ENCODE measurements around the gene HHAT. TPM values are rescaled to one million over a fixed set of nuclear protein-coding genes. Genes with fewer than 3 reads are reported as not detected.
"Not testable (repeated sequence)": the region's sequence is repeated elsewhere in the genome, so short reads cannot be mapped to it uniquely, and the experiment has no call there.

HHAT gene
- total RNA-seq, 4 donors from 2014 or later, result 4.8 to 5.9 (median 5.3) TPM

DNA sequence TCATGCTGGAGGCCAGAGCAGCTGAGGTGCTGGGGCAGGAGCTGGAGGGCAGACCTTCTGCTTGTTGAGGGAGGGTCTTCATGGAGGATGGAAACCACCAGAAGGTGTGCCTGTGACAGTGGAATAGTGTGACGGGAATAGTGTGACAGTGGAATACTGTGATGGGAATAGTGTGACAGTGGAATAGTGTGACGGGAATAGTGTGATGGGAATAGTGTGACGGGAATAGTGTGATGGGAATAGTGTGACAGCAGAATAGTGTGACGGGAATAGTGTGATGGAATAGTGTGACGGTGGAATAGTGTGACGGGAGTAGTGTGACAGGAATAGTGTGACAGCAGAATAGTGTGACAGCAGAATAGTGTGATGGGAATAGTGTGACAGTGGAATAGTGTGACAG lies 325.1 kb downstream of the HHAT start:
- Histone ChIP-seq H3K27me3 (no peaks in the 10 kb centered on the region), H3K4me3 (no peak overlapping the region)
- WGBS, 2 donors, result 52 to 53% methylated on average over 6 of the region's 6 CpGs

DNA sequence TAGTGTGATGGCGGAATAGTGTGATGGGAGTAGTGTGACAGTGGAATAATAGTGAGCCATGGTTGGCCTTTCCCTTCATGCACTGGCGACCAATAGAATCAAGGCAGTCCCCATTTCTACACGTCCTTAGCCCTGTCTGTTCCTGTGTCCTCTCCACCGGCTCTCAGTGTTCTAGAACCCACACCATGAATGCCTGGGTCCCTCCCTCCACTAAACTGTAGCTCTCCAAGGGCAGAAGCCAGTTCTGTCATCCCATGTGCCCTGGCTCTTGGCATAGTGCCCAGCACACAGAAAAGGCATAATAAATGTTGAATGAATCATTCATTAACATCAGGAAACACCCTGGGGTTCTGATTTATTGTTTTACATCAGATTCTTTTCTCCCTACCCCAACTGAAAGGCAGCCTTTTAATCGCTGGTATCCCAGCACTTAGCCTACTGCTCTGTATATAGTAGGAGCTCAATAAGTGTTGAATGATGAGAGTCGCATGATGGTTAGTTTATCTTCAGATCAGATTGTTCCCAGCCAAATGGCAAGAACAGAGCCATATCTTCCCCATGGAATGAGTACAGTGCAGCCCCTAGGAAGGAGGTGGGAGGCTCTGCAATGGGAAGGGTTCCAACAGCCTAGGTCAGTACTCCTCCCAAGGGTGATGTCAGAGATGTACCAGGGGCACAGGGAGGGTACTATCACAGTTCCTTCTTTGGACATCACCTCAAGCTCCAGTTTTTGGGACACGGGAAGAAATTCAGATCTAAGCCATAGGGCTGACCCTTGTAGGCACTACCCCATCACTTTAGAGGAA lies 325.7 kb downstream of the HHAT start:
- H3K27ac ChIP-seq, result no peak overlapping the region
- TF ChIP-seq, protein P1, sequence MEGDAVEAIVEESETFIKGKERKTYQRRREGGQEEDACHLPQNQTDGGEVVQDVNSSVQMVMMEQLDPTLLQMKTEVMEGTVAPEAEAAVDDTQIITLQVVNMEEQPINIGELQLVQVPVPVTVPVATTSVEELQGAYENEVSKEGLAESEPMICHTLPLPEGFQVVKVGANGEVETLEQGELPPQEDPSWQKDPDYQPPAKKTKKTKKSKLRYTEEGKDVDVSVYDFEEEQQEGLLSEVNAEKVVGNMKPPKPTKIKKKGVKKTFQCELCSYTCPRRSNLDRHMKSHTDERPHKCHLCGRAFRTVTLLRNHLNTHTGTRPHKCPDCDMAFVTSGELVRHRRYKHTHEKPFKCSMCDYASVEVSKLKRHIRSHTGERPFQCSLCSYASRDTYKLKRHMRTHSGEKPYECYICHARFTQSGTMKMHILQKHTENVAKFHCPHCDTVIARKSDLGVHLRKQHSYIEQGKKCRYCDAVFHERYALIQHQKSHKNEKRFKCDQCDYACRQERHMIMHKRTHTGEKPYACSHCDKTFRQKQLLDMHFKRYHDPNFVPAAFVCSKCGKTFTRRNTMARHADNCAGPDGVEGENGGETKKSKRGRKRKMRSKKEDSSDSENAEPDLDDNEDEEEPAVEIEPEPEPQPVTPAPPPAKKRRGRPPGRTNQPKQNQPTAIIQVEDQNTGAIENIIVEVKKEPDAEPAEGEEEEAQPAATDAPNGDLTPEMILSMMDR (IDR thresholded peaks at IDR 0.05), result no peak
- no peak for TF ChIP-seq EP300 (IDR thresholded peaks at IDR 0.05)
- no peak for TF ChIP-seq POLR2A (IDR thresholded peaks at IDR 0.05)
- no peak overlapping the region for H3K4me3 ChIP-seq
- no peaks in the 10 kb centered on the region for H3K27me3 ChIP-seq
- WGBS, 2 donors, result 81% methylated on average over 7 of the region's 7 CpGs
- DNase-seq (ENCODE audit: low spot score in 2 of 2), result no peak
- no peaks in the 10 kb centered on the region for H3K4me1 ChIP-seq
- no peaks in the 10 kb centered on the region for H3K36me3 ChIP-seq
- no peaks in the 10 kb centered on the region for H3K9me3 ChIP-seq

More for the DNA sequence above, 325.1 kb downstream of the HHAT start:
- Histone ChIP-seq H3K9me3 (no peaks in the 10 kb centered on the region), H3K27ac (no peak overlapping the region), H3K36me3 (no peaks in the 10 kb centered on the region), H3K4me1 (no peaks in the 10 kb centered on the region)
- TF ChIP-seq, protein P1 (IDR thresholded peaks at IDR 0.05), result no peak
- TF ChIP-seq EP300 (IDR thresholded peaks at IDR 0.05) (no peak), POLR2A (IDR thresholded peaks at IDR 0.05) (no peak)
- no peak for DNase-seq (ENCODE audit: low spot score in 2 of 2)

GRCh38 chr1:210655511-210655910 lies 326.8 kb downstream of the HHAT start:
- Histone ChIP-seq H3K9me3 (no peaks in the 10 kb centered on the region), H3K4me1 (no peaks in the 10 kb centered on the region), H3K36me3 (no peaks in the 10 kb centered on the region), H3K4me3 (no peak overlapping the region), H3K27me3 (no peaks in the 10 kb centered on the region), H3K27ac (no peak overlapping the region)
- TF ChIP-seq EP300 (IDR thresholded peaks at IDR 0.05), result no peak
- TF ChIP-seq, protein P1 (IDR thresholded peaks at IDR 0.05), result no peak
- no peak for TF ChIP-seq POLR2A (IDR thresholded peaks at IDR 0.05)
- 79 to 81% methylated on average over 7 of the region's 7 CpGs for WGBS, 2 donors
- no peak for DNase-seq (ENCODE audit: low spot score in 2 of 2)

GRCh38 chr1:210657806-210658205 lies 329.1 kb downstream of the HHAT start:
- Histone ChIP-seq H3K4me3 (no peak overlapping the region), H3K36me3 (no peaks in the 10 kb centered on the region), H3K9me3 (no peaks in the 10 kb centered on the region), H3K27ac (no peak overlapping the region), H3K4me1 (no peaks in the 10 kb centered on the region), H3K27me3 (no peaks in the 10 kb centered on the region)
- DNase-seq (ENCODE audit: low spot score in 2 of 2), result no peak
- TF ChIP-seq POLR2A (IDR thresholded peaks at IDR 0.05), result no peak
- 84% methylated on average over 6 of the region's 6 CpGs for WGBS, 2 donors

DNA sequence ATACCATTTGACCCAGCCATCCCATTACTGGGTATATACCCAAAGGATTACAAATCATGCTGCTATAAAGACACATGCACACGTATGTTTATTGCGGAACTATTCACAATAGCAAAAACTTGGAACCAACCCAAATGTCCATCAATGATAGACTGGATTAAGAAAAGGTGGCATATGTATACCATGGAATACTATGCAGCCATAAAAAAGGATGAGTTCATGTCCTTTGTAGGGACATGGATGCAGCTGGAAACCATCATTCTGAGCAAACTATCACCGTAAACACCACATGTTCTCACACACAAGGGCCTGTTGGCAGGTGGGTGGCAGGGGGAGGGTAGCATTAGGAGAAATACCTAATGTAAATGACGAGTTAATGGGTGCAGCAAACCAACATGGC lies 332.8 kb downstream of the HHAT start:
- not testable (repeated sequence) for H3K27me3 ChIP-seq; H3K27ac ChIP-seq; H3K4me3 ChIP-seq; H3K4me1 ChIP-seq; H3K36me3 ChIP-seq; DNase-seq (ENCODE audit: low spot score in 2 of 2); H3K9me3 ChIP-seq
- WGBS, 2 donors, result 94 to 98% methylated on average over 4 of the region's 4 CpGs

DNA sequence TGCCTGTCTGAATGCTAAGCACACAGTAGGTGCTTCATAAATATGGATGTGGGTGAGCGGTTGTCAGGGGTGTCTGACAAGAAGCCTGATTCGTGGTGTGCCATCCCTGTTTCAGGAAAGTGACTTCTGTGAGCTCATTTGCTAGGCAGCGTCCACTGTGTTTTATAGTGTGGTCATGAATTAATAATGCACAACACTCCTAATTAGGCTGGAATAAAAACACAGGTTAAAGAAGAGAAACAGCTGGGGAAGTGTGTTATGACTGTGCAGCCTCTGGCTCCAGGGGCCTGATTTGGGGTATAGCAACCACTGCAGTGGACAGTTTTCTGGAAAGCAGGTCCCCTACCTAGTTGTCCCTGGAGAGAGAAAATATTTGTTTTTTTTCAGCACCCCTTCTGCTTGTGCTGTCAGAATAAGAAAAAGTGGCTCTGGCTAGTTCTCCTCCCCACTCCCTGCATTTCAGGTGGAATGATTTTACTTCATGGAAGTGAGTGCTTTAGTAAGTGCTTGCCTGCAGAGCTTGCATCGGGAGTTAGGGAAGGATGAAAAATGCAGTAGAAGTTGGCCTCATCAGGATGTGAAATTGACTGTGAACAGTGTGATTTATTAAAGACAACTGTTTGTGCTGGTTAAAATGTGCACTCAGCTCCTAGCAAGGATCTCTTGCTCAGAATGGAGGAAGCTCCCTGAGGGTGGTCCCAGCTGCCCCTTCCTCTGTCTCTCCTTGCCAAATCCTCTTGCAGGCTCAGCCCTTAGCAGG lies 333.8 kb downstream of the HHAT start:
- Histone ChIP-seq H3K4me1 (no peaks in the 10 kb centered on the region), H3K27me3 (no peaks in the 10 kb centered on the region), H3K9me3 (no peaks in the 10 kb centered on the region), H3K4me3 (no peak overlapping the region), H3K27ac (no peak overlapping the region), H3K36me3 (no peaks in the 10 kb centered on the region)
- TF ChIP-seq EP300 (IDR thresholded peaks at IDR 0.05) (no peak), POLR2A (IDR thresholded peaks at IDR 0.05) (no peak)
- TF ChIP-seq, protein P1 (IDR thresholded peaks at IDR 0.05), result no peak
- no peak for DNase-seq (ENCODE audit: low spot score in 2 of 2)
- WGBS, 2 donors, result 81 to 82% methylated on average over 4 of the region's 4 CpGs
